NCI-H774 (cell line): ENCODE data around the gene SLC22A8.
A peak's percentile ranks its signal among the peaks of the same experiment; 100 is the strongest.
"Not testable (repeated sequence)": the region's sequence is repeated elsewhere in the genome, so short reads cannot be mapped to it uniquely, and the experiment has no call there.

Source experiments
- DNase-seq: peaks from one replicate; lab custom pipeline; 2025; lab: John Stamatoyannopoulos, UW

SLC22A8 gene, protein sequence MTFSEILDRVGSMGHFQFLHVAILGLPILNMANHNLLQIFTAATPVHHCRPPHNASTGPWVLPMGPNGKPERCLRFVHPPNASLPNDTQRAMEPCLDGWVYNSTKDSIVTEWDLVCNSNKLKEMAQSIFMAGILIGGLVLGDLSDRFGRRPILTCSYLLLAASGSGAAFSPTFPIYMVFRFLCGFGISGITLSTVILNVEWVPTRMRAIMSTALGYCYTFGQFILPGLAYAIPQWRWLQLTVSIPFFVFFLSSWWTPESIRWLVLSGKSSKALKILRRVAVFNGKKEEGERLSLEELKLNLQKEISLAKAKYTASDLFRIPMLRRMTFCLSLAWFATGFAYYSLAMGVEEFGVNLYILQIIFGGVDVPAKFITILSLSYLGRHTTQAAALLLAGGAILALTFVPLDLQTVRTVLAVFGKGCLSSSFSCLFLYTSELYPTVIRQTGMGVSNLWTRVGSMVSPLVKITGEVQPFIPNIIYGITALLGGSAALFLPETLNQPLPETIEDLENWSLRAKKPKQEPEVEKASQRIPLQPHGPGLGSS

DNA sequence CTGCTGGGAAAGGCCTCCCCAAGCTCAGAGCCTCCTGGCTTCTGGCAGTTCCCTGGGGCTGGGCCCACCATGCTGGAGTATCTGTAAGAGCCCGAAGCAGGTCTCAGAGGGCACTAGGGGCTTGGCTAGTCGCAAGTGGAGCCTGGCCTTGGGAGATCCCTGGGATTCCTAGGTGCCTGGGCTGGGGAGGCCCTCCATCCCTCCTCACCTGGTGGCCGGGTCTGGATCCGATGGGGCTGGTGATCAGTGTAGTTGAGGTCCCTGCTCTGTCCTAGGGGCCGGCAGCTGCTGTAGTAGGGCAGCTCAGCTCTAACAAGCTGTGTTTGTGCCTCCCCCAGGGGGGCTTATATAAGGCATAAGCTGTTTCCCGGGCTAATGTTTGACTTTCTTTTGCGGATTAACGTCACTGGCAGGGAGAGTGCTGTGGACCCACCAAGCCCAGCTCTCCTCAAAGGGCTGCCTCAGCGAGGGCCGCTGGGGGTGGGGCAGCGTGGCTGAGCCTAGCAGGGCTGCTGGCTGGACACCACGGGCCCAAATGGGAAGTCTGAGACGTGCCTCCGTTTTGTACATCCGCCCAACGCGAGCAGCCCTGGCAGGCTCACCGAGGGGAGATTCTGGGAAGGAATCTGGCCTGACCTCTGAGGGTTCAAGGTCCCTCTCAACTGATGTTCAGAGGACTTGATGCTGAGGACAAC is at the start of gene SLC22A8:
TSS of gene SLC22A8 (minus strand) at position 321 of the 695 bp plus-strand sequence. CDS start 883 bp downstream, outside the sequence.
- no peak for DNase-seq

DNA sequence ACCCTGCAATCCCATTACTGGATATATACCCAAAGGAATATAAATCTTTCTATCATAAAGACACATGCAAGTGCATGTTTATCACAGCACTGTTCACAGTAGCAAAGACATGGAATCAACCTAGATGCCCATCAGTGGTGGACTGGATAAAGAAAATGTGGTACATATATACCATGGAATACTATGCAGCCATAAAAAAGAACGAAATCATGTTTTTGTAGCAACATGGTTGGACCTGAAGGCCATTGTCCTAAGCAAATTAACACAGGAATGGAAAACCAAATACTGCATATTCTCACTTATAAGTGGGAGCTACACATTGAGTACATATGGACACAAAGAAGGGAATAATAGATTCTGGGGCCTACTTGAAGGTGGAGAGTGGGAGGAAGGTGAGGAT is 30.6 kb upstream of the SLC22A8 start:
- not testable (repeated sequence) for DNase-seq

DNA sequence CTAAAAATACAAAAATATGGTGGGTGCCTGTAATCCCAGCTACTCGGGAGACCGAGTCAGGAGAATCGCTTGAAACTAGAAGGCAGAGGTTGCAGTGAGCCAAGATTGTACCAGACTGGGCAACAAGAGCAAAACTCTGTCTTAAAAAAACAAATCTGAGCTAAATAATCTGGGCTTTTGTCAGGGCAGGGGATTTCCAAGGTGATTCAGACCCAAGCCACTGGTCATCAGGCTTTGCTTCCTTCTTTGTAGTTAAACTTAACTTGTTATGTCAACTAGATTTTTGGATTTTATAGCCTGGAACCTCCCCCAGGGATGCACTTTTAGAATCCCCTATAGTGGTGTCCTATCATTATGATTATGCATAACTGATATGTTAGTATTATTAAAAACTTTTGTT is 27.0 kb upstream of the SLC22A8 start:
- DNase-seq = no peak

DNA sequence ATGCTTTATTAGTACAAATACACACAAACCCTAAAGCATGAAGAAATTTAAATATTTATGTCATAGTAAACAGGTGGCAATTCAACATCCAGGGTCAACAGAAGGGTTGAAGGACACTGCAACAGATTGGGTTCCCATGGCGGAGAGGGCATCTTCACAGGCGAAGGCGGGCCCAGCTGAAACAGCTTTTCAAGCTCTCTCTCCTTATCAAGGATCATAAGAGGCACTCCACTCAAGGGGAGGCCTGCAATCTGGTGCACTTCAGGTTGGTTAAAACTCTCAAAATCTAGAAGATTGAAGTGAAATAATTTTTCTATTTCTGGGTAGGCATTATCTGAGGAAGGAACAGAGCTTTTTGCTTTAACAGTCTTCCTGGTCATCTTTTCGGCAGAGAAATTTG is 16.8 kb upstream of the SLC22A8 start:
- no peak for DNase-seq

DNA sequence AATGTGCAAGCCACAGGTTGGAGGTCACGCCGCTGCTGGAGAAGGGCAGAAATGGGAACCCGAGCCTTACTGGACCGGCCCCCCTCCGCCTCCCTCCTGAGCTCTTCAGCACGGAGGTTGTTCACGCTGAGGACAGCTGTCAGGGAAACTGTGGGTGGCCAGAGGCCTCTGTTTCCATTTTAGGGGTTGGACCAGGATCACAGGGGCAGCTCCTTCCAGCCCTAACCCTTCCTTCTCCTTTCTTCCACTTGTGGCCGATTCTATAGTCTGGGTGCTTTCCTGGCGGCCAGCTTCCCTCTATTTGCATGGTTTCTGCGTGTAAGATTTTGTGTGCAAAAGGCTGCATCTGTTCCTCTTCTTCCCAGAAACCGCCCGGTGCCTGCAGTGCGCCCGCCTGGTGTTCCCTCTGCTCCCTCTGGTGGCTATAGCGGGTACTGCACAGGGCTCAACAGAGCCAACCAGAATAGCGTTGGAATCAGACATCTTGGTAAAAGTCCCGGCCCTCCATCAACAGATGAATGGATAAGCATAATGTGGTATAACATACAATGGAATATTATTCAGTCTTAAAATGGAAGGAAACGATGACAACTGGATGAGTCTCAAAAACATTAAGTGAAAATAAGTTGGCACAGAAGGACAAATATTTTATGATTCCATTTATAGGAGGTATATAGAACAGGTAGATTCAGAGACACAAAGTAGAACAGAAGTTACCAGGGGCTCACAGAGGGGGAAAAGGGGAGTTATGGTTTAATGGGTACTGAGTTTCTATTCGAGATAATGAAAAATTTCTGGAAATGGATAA is 8.4 kb upstream of the SLC22A8 start:
- peak; percentile 65 for DNase-seq

DNA sequence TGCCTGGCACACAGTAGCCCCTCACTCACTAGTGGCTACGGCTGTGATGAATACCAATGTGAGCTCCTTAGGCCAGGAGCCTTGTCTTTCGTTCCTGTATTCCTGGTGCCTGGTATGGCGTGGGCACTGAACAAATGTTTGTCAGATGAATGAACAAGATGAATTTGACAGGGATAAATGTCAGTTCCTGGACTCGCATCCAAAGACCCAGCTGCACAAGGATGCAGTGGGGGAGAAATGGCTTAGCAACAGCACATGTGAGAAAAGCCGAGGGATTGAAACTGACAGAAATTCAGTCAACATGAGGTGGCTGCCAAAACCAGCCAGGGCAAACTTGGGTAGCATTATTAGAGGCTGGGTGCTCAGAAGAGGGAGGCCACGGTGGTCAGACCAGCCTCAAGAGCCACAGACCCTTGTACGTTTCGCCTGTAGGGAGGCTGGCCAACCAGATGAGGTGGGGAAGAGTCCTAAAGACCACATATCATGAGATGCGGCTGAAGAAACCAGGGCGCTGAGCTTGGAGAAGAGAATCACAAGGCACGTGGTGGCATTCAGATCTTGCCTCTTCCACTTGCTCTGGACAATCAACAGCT is 7.7 kb upstream of the SLC22A8 start:
- no peak for DNase-seq

DNA sequence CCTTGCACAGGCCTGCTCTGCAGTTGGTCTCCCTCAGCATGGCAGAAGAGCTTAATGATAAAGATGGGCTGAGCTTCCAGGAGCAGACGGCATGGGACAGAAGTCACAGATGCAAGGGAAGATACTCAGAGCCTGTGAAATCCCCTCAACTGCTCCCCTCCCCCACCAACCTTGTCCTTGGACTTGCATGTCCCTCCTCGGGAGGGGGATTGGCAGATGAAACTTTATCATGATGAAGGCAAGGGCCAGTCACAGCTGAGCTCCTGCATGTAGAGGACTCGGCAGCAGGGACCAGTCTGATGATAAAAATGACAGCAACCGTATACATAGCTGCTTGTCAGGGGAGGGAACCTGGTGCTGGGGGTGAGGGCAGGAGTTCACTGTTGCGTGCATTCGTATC is 6.8 kb upstream of the SLC22A8 start:
- no peak for DNase-seq

DNA sequence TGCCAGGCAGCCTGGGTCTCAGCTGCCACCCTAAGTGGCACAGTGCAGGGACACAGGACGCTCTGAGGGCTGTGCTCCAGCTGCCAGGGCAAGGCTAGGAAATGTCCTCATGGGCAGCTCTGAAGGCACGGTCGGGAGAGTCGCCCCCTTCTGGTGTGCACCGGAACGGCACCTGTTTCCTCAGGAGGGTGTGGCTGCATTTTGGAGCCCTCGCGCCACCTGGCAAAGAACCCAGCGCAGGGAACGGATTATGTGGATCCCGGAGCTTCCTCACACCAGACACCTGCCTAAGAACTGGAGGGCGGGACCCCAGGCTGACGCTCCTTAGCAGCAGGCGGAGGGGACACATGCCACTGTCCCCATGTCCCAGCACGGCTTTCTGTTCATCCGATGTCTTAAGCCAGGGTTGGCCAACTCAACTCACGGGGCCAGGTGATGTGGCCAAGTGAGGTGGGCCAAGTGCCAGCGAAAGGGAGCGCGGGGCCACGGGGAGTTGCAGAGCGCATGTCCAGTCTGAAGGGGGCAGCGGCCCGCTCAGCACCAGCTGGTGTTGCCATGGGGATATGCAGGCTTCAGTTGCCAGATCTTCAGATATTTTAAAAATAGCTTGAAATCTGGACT is 5.1 kb upstream of the SLC22A8 start:
- DNase-seq = peak; percentile 30

DNA sequence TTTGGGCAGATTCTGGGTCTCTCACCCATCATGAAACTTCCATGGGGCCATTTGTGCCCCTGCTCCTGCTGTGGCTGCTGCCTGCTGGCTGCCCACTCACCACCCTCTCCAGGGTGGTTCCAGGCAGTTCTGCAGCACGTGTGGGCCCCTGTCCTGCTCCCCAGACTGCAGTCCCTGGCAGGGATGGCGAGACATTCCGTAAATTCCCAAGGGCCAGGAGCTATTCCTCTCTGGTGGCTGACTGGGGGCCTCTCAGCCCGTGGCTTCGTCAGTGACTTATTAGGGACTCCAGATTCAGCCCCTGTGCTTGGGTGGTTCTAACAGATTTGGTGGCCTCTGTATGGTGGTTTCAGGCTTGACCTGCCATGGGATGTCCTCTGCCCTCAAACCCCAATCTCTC is 3.9 kb upstream of the SLC22A8 start:
- no peak for DNase-seq

DNA sequence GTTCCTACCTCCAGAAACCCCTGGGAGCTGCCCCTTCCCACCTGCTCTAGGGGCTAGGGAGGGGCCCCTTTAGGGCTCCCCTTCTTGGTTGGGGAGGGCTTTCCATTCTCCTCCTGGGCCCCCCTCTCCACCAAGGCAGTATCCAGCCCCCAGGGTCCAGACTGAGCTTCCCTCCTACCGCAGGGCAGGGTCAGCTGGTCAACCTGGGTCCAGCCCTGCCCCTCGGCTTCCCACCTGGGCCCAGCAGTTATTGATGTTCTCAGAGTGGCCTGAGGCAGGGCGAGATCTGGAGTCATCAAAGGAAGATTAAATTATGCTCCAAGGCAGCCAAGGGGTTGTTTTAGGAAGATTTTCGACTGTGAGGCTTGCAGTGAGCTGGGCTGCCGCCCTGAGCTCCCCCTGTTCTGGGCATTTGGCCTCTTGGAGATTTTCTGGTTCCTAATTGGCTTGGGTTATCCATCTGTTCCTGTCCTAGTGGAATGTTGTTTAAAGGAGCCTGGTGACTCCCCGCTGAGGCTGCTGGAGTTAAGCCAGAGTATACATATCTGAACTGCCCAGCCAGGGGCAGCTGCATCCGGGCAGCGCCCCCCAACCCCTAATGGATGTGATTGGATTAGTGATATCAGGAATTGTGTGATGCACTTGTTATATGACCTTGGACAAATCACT is 1.8 kb upstream of the SLC22A8 start:
- no peak for DNase-seq

DNA sequence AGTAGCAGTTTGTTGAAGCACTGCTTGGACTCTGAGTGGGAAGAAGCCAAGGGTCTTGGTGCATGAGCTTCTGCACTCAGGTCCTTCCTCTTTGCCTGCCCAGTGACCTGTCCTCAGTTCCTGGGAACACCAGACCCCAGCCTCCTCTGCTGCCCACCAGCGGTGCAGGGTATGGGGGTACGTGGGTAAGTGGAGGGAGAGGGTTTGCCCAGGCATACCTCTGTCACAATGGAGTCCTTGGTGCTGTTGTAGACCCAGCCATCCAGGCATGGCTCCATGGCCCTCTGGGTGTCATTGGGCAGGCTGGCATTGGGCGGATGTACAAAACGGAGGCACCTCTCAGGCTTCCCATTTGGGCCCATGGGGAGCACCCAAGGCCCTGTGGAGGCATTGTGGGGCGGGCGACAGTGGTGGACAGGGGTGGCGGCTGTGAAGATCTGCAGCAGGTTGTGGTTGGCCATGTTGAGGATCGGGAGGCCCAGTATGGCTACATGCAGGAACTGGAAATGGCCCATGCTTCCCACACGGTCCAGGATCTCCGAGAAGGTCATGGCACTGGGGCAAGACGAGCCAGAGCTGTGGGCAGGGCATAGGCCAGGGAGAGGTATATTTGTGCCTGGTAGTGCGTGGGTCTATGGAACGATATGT is 1.1 kb downstream of the SLC22A8 start:
- no peak for DNase-seq

DNA sequence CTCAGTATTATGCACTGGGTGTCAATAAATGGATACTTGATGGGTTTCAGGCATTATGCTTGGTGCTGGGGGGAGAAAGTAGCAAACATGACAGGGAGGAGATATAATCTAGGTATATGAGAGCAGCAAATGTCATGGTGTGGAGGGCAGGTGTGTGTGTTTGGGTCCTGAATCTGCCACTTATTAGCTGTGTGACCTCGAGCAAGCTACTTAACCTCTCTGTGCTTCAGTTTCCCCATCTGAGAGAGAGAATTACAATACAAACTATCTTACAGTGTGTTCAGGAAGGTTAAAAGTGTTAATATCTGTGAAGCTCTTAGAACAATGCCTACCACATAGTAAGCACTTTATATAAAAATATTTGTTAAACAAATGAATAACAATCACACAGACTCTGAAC is 2.8 kb downstream of the SLC22A8 start:
- DNase-seq = no peak

DNA sequence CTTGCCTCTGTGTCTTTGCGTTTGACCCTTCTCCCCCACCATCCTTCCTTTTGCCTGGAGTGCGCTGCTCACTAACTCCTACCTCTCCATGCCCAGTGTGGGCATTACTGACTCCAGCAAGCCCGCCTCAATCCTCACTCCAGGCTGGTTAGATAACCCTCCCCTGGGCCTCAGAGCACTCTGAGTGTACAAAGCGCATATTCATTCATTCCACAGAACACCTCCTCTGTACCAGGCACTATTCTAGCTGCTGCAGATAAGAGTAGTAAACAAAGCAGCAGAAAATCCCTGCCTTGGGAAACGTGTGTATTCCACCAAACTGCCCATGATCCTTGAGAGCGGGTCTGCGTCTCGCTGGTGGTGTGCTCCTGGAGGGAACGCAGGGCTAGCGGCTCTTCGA is 3.2 kb downstream of the SLC22A8 start:
- no peak for DNase-seq

DNA sequence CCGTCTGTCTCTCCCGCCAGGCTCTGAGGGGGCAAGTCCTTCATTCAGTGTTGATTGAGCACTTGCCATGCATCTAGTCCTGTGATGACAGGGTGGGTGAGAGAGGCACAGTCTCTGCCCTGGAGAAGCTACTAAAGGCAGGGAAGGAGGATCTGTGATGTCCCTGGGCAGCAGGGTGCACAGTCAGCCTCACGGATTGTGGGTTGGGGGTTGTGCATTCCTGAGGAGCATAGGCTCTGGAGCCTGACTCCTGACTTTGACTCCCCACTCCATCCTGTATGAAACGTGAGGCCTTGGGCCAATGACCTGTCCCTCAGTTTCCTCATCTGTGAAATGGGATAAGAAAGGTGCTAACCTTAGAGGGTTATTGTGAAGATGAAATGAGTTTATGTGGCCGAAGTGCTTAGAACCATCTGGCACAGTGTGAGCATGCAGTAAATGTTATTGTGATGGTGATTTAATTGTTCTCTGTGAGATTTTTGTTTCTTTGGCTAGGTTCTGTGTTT is 4.7 kb downstream of the SLC22A8 start:
- DNase-seq = no peak

DNA sequence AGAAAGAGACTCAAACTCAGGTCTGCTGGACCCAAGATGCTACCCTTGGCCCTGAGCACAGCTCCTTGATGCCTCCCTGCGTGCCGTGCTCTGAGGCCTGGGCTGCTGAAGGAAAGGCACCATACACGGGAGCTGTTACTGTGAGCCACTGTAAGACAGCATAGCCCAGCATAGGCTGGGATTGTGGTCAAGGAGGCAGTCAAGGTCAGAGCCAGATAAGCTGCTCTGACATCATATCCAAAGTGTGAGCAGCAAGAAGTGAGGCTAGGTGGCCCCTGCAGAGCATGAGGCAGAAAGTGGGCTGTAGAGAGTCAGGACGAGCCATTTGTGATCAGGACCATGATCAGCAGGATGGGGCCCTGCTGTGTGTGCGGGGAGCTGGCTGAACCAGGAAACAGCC is 7.7 kb downstream of the SLC22A8 start:
- no peak for DNase-seq

DNA sequence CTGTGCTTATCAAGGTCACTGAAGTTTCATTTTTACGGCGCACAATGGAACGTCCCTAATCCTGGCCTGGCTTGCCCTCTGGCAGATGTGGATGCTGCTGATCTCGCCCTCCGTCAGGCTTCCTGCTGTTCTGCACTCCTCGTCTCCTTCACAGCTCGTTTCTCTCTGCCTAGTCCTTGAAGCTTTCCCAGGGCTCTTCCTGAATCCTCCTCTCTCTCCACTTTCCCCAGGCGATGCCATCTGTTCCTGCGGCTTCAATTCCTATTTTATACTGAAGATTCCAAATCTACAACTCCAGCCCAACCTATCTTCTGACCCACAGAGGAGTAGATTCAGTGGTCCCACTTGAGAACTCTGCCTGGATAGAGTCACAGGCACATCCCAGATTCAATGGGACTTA is 14.2 kb downstream of the SLC22A8 start:
- DNase-seq = no peak

DNA sequence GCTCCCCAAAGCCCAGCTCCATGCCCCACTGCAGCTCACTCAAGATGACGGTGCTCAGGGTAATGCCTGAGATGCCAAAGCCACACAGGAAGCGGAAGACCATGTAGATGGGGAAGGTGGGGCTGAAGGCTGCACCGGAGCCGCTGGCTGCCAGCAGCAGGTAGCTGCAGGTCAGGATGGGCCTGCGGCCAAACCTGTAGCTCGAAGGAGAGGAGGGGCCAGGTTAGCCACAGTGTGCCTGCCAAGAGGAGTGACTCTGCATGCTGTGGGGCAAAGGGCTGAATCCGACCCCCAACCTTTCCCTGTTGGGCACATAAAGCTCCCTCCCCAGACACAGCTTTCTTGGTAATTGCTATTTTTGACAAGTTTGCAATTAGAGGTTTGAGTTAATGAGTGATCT is 16.0 kb downstream of the SLC22A8 start:
- DNase-seq = no peak

DNA sequence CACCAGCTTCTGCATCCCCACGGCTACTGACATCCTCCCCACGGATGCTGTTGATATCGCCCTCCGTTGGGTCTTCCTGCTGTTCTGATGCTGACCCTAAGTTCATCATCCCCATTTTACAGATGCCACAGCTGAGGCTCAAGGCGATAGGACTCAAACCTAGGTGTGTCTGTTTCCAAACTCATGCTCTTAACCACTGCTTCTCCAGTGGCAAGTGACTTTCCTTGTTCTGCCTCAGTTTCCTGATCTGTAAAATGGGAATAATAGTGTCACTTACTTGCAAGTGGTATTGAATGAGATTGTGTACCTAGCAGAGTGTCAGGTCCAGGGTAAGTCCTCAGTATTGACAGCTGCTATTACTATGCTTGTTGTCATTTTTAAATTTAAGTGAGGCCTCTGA is 16.5 kb downstream of the SLC22A8 start:
- DNase-seq = no peak

DNA sequence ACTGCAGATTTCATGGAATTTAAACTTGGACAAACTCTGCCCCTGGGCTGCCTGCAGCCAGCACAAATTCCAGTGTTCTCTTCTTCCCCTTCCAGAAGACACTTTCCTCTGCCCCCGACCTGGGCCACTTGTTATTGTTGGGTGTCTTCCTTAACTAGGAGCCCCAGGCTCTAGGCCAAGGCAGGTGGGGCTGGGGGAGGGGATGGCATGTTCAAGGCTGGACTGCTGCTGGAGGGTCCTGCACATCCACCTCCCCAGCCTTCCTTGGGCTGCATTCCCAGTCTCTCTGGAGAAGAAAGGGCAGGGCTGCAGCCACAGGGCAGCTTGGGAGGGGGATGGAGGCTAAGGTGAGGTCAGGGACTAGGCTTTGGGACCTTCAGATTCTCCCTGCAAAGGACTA is 19.4 kb downstream of the SLC22A8 start:
- no peak for DNase-seq

DNA sequence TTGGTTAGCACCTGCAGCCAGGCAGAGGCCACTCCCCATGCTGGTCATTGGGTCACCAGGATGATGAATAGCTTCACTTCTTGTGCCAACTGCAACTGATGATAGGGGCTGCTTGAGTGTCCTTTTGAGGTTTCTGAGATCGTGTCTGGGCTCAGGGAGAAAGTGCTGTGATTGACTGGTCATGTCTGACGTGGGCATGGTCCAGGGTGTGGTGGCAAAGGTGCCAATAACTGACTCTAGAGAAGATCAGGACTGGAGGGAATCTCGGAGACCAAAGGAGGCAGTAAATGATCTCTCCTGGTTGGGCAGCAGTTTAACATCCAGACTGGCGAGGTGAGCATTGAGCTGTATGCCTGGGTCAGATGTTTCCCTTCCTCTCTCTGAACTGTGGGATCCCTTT is 20.9 kb downstream of the SLC22A8 start:
- DNase-seq = no peak
